Measurements from ENCODE around the gene SIAH1. TPM values are rescaled to one million over a fixed set of nuclear protein-coding genes. Genes with fewer than 3 reads are reported as not detected.
"Not testable (repeated sequence)": the region's sequence is repeated elsewhere in the genome, so short reads cannot be mapped to it uniquely, and the experiment has no call there.

Gene SIAH1
- polyA plus RNA-seq, 1 donor from 2014 or later, result 96.6 TPM

DNA sequence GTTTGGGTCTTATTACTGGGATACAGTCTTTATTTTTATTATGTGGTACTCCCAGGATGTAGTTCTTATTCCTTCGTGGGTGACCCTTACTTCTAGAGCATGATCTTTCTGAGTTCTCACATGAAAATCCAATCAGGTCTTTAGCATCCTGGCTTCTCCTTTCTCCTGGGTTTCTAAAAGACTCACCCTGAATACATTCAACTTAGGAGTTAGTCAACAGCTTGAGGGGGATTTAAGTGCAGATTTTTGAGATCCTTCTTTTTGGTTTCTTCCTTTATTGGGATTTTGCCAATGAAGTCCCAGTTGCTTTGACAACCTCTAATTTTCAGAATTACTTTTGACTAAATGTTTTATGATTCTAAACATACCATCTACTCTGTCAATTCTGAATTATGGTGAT, 68.2 kb downstream of the SIAH1 start:
- no peak overlapping the region for H3K4me2 ChIP-seq (ENCODE audit: low read length)

DNA sequence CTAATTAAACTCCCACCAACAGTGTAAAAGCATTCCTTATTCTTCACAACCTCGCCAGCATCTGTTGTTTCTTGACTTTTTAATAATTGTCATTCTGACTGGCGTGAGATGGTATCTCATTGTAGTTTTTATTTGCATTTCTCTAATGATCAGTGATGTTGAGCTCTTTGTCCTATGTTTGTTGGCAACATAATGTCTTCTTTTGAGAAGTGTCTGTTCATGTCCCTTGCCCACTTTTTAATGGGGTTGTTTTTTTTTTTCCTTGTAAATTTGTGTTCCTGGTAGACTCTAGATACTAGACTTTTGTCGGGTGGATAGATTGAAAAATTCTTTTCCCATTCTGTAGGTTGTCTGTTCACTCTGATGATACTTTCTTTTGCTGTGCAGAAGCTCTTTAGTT, 71.3 kb downstream of the SIAH1 start:
- not testable (repeated sequence) for H3K27me3 ChIP-seq (ENCODE audit: insufficient read depth, low read depth, low read length); H3K4me3 ChIP-seq (ENCODE audit: low read length); H3K9ac ChIP-seq (ENCODE audit: low read length); H3K79me2 ChIP-seq (replicated peaks; ENCODE audit: insufficient read depth, low read length); H3K9me2 ChIP-seq (ENCODE audit: insufficient read depth, low read length); H4K20me1 ChIP-seq (ENCODE audit: insufficient read depth); H3F3A ChIP-seq (ENCODE audit: insufficient read depth, low read length, poor library complexity, severe bottlenecking); H3K36me3 ChIP-seq (ENCODE audit: insufficient read depth, low read length); H3K4me2 ChIP-seq (ENCODE audit: low read length); H2AFZ ChIP-seq (ENCODE audit: low read depth, low read length); H3K27ac ChIP-seq (ENCODE audit: low read length)
- H3K9me3 ChIP-seq (ENCODE audit: low read length), result peaks cover 10% of the 10 kb centered on the region

More for the DNA sequence above, 68.2 kb downstream of the SIAH1 start:
- Histone ChIP-seq H2AFZ (ENCODE audit: low read depth, low read length) (no peak overlapping the region), H3K27me3 (ENCODE audit: insufficient read depth, low read depth, low read length) (no peaks in the 10 kb centered on the region), H3K9me3 (ENCODE audit: low read length) (peaks cover 3% of the 10 kb centered on the region), H3K79me2 (replicated peaks; ENCODE audit: insufficient read depth, low read length) (no peaks in the 10 kb centered on the region), H3K4me3 (ENCODE audit: low read length) (no peak overlapping the region), H4K20me1 (ENCODE audit: insufficient read depth) (no peaks in the 10 kb centered on the region), H3K36me3 (ENCODE audit: insufficient read depth, low read length) (peaks cover 5% of the 10 kb centered on the region), H3K9me2 (ENCODE audit: insufficient read depth, low read length) (no peaks in the 10 kb centered on the region), H3F3A (ENCODE audit: insufficient read depth, low read length, poor library complexity, severe bottlenecking) (no peaks in the 10 kb centered on the region), H3K27ac (ENCODE audit: low read length) (no peak overlapping the region), H3K9ac (ENCODE audit: low read length) (no peak overlapping the region)
- TF ChIP-seq SMC3 (conservative IDR thresholded peaks at IDR 0.05; ENCODE audit: poor library complexity) (no peak), EZH2 (IDR thresholded peaks at IDR 0.05; ENCODE audit: borderline replicate concordance, insufficient read depth, low read length, poor library complexity, severe bottlenecking) (no peak), POLR2AphosphoS5 (IDR thresholded peaks at IDR 0.05) (no peak), MXI1 (conservative IDR thresholded peaks at IDR 0.05; ENCODE audit: poor library complexity, severe bottlenecking) (no peak), EP300 (conservative IDR thresholded peaks at IDR 0.05; ENCODE audit: poor library complexity, severe bottlenecking) (no peak), TAF1 (IDR thresholded peaks at IDR 0.05; ENCODE audit: low read depth) (no peak), RAD21 (conservative IDR thresholded peaks at IDR 0.05) (no peak)
- TF ChIP-seq, protein P1, sequence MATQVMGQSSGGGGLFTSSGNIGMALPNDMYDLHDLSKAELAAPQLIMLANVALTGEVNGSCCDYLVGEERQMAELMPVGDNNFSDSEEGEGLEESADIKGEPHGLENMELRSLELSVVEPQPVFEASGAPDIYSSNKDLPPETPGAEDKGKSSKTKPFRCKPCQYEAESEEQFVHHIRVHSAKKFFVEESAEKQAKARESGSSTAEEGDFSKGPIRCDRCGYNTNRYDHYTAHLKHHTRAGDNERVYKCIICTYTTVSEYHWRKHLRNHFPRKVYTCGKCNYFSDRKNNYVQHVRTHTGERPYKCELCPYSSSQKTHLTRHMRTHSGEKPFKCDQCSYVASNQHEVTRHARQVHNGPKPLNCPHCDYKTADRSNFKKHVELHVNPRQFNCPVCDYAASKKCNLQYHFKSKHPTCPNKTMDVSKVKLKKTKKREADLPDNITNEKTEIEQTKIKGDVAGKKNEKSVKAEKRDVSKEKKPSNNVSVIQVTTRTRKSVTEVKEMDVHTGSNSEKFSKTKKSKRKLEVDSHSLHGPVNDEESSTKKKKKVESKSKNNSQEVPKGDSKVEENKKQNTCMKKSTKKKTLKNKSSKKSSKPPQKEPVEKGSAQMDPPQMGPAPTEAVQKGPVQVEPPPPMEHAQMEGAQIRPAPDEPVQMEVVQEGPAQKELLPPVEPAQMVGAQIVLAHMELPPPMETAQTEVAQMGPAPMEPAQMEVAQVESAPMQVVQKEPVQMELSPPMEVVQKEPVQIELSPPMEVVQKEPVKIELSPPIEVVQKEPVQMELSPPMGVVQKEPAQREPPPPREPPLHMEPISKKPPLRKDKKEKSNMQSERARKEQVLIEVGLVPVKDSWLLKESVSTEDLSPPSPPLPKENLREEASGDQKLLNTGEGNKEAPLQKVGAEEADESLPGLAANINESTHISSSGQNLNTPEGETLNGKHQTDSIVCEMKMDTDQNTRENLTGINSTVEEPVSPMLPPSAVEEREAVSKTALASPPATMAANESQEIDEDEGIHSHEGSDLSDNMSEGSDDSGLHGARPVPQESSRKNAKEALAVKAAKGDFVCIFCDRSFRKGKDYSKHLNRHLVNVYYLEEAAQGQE (IDR thresholded peaks at IDR 0.05; ENCODE audit: borderline replicate concordance), result no peak
- TF ChIP-seq, protein P2, sequence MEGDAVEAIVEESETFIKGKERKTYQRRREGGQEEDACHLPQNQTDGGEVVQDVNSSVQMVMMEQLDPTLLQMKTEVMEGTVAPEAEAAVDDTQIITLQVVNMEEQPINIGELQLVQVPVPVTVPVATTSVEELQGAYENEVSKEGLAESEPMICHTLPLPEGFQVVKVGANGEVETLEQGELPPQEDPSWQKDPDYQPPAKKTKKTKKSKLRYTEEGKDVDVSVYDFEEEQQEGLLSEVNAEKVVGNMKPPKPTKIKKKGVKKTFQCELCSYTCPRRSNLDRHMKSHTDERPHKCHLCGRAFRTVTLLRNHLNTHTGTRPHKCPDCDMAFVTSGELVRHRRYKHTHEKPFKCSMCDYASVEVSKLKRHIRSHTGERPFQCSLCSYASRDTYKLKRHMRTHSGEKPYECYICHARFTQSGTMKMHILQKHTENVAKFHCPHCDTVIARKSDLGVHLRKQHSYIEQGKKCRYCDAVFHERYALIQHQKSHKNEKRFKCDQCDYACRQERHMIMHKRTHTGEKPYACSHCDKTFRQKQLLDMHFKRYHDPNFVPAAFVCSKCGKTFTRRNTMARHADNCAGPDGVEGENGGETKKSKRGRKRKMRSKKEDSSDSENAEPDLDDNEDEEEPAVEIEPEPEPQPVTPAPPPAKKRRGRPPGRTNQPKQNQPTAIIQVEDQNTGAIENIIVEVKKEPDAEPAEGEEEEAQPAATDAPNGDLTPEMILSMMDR (IDR thresholded peaks at IDR 0.05; ENCODE audit: poor library complexity, severe bottlenecking), result no peak

Data from neural cell (in vitro differentiated cells).